AG04450 (cell line): Measurements from ENCODE around the gene HS6ST3. TPM values are rescaled to one million over a fixed set of nuclear protein-coding genes. Genes with fewer than 3 reads are reported as not detected.

ENCODE experiments used
- CTCF ChIA-PET: fragments of 300-600, 350-600 bp; formaldehyde crosslinking; extraction: SDS; loops from one replicate; lab custom pipeline; 2022; ENCODE audit warnings: antibody characterized with exemption, inconsistent platforms; lab: Charles Lee
- POLR2A ChIA-PET: fragments of 350-600 bp; formaldehyde crosslinking; extraction: SDS; loops from one replicate; lab custom pipeline; 2021; ENCODE audit warnings: antibody characterized with exemption, inconsistent platforms; lab: Yijun Ruan, JAX
- DNase-seq: peaks from one replicate; pipeline ENCODE4 v3.0.0-alpha.2; 2011; ENCODE audit warnings: low read depth, low spot score
- H3K27ac ChIP-seq: one replicate; pipeline ENCODE4 v1.5.1; 2012; ENCODE audit warnings: low read depth, low read length, control low read depth
- H3K27me3 ChIP-seq: one replicate; pipeline ENCODE4 v1.6.0; 2012; ENCODE audit warnings: low read length; ENCODE audit not compliant: control insufficient read depth, insufficient read depth
- H3K4me3 ChIP-seq: 2 replicates; pipeline ENCODE4 v1.5.1; 2011; ENCODE audit warnings: mild to moderate bottlenecking, low read depth, low read length, control low read depth
- H3K9me3 ChIP-seq: 2 replicates; pipeline ENCODE4 v1.5.1; 2012; ENCODE audit warnings: low read length; ENCODE audit not compliant: control insufficient read depth, insufficient read depth
- CTCF ChIP-seq: IDR thresholded peaks from 2 replicates; pipeline ENCODE4 v1.5.1; 2011; ENCODE audit warnings: low read depth, low read length, control low read depth, inconsistent platforms
- polyA plus RNA-seq: library from polyadenylated mRNA; depleted of rRNA; stranded (reverse); fragments of >200 nt; gene quantifications from 2 replicates; pipeline ENCODE4 v1.2.3, GENCODE V29; 2011

Gene HS6ST3
- polyA plus RNA-seq, 1 experiment: not detected

GRCh38 chr13:96848286-96848685, 758.4 kb downstream of the HS6ST3 start:
- no peak overlapping the region for H3K27ac ChIP-seq
- H3K4me3 ChIP-seq: no peak overlapping the region
- TF ChIP-seq CTCF: no peak
- no peaks in the 10 kb centered on the region for H3K27me3 ChIP-seq
- CTCF ChIA-PET: no interaction called here
- DNase-seq: no peak
- peaks cover 10% of the 10 kb centered on the region for H3K9me3 ChIP-seq
- POLR2A ChIA-PET: no interaction called here

GRCh38 chr13:96849091-96849490, 759.2 kb downstream of the HS6ST3 start:
- CTCF ChIA-PET: no interaction called here
- no peak for DNase-seq
- TF ChIP-seq CTCF: no peak
- H3K27ac ChIP-seq: no peak overlapping the region
- no peak overlapping the region for H3K4me3 ChIP-seq
- POLR2A ChIA-PET: no interaction called here
- peaks cover 13% of the 10 kb centered on the region for H3K9me3 ChIP-seq
- H3K27me3 ChIP-seq: no peaks in the 10 kb centered on the region

GRCh38 chr13:96850538-96851145, 760.7 kb downstream of the HS6ST3 start:
- peaks cover 13% of the 10 kb centered on the region for H3K9me3 ChIP-seq
- POLR2A ChIA-PET: no interaction called here
- no peaks in the 10 kb centered on the region for H3K27me3 ChIP-seq
- H3K27ac ChIP-seq: no peak overlapping the region
- no peak overlapping the region for H3K4me3 ChIP-seq
- no peak for DNase-seq
- CTCF ChIA-PET: no interaction called here
- TF ChIP-seq CTCF: no peak

GRCh38 chr13:96851856-96852445, 762.0 kb downstream of the HS6ST3 start:
- no peak overlapping the region for H3K27ac ChIP-seq
- no peaks in the 10 kb centered on the region for H3K27me3 ChIP-seq
- H3K9me3 ChIP-seq: peaks cover 13% of the 10 kb centered on the region
- DNase-seq: no peak
- no peak for TF ChIP-seq CTCF
- CTCF ChIA-PET: no interaction called here
- H3K4me3 ChIP-seq: no peak overlapping the region
- POLR2A ChIA-PET: no interaction called here

GRCh38 chr13:96858133-96858826, 768.4 kb downstream of the HS6ST3 start:
- TF ChIP-seq CTCF: no peak
- ChIA-PET CTCF (no interaction called here), POLR2A (no interaction called here)
- H3K27ac ChIP-seq: no peak overlapping the region
- no peak overlapping the region for H3K4me3 ChIP-seq
- peaks cover 3% of the 10 kb centered on the region for H3K9me3 ChIP-seq
- H3K27me3 ChIP-seq: no peaks in the 10 kb centered on the region
- no peak for DNase-seq
